Endodermal cell (in vitro differentiated cells): Measurements from ENCODE around the gene QPRT. TPM values are rescaled to one million over a fixed set of nuclear protein-coding genes. Genes with fewer than 3 reads are reported as not detected.

Experiments used
- DNase-seq: peaks from one replicate; pipeline ENCODE4 v3.0.0-alpha.2; 2017
- H3K27ac ChIP-seq: 2 replicates; pipeline ENCODE4 v1.5.1; 2013; ENCODE audit warnings: mild to moderate bottlenecking, low read depth, low read length, moderate library complexity
- H3K27me3 ChIP-seq: 2 replicates; pipeline ENCODE4 v1.6.1; 2013; ENCODE audit warnings: mild to moderate bottlenecking, low read length, moderate library complexity; ENCODE audit not compliant: insufficient read depth, control insufficient read depth, poor library complexity, severe bottlenecking
- H3K36me3 ChIP-seq: 2 replicates; pipeline ENCODE4 v1.7.0; 2013; ENCODE audit warnings: mild to moderate bottlenecking, low read length, moderate library complexity; ENCODE audit not compliant: control insufficient read depth, insufficient read depth
- H3K4me1 ChIP-seq: one replicate; pipeline ENCODE4 v1.7.0; 2013; ENCODE audit warnings: low read length; ENCODE audit not compliant: control insufficient read depth, insufficient read depth
- H3K4me3 ChIP-seq: 2 replicates; pipeline ENCODE4 v1.5.1; 2013; ENCODE audit warnings: mild to moderate bottlenecking, low read length, moderate library complexity
- H3K9ac ChIP-seq: 2 replicates; pipeline ENCODE4 v1.6.1; 2013; ENCODE audit warnings: mild to moderate bottlenecking, low read length, moderate library complexity; ENCODE audit not compliant: poor library complexity, severe bottlenecking; ENCODE audit errors: extremely low read depth
- H3K9me3 ChIP-seq: 2 replicates; pipeline ENCODE4 v1.6.1; 2013; ENCODE audit warnings: mild to moderate bottlenecking, low read length, moderate library complexity; ENCODE audit not compliant: control insufficient read depth
- H3K27ac Mint-ChIP-seq: 2 replicates; pipeline ENCODE4 v1.8.0; 2020; ENCODE audit warnings: mixed read lengths
- H3K27me3 Mint-ChIP-seq: 2 replicates; pipeline ENCODE4 v1.8.0; 2021; ENCODE audit warnings: mild to moderate bottlenecking, mixed read lengths; ENCODE audit not compliant: insufficient read depth
- H3K36me3 Mint-ChIP-seq: 2 replicates; pipeline ENCODE4 v1.8.0; 2020; ENCODE audit warnings: low read depth, mixed read lengths
- H3K4me1 Mint-ChIP-seq: 2 replicates; pipeline ENCODE4 v1.8.0; 2020; ENCODE audit warnings: mixed read lengths
- H3K4me3 Mint-ChIP-seq: 2 replicates; pipeline ENCODE4 v1.8.0; 2020; ENCODE audit warnings: mild to moderate bottlenecking, moderate library complexity, mixed read lengths
- H3K9me3 Mint-ChIP-seq: 2 replicates; pipeline ENCODE4 v1.8.0; 2020; ENCODE audit warnings: mild to moderate bottlenecking, mixed read lengths
- WGBS, 2 experiments: methylation state at CpG; one replicate each; pipeline versions ENCODE4 v1.1.5 to v1.1.7; 2013; ENCODE audit warnings: missing lambda C conversion rate in 2 of 2, mixed read lengths in 1 of 2; ENCODE audit not compliant: insufficient coverage in 1 of 2, insufficient read length in 1 of 2; 5-methylcytosine and 5-hydroxymethylcytosine counted together
- total RNA-seq, 2 donors: library from RNA; stranded (reverse); fragmentation: NEBNext Ultra II Directional in 1 of 2; extraction: Animal tissue kit (Norgen Biotek cat#: 25700) in 1 of 2; gene quantifications; 2 replicates in 1 of 2; 3 replicates in 1 of 2; pipeline ENCODE4 v1.2.1, GENCODE V29; 2021
- TF ChIP-seq, protein P1 (sequence below): fragments of 200-600 bp; sonication (generic); conservative IDR thresholded peaks from 2 replicates; pipeline ENCODE4 v1.5.0; 2021; ENCODE audit warnings: antibody characterized with exemption, mild to moderate bottlenecking

Gene QPRT
- total RNA-seq, 2 donors from 2014 or later = 92.3 to 109 TPM

DNA sequence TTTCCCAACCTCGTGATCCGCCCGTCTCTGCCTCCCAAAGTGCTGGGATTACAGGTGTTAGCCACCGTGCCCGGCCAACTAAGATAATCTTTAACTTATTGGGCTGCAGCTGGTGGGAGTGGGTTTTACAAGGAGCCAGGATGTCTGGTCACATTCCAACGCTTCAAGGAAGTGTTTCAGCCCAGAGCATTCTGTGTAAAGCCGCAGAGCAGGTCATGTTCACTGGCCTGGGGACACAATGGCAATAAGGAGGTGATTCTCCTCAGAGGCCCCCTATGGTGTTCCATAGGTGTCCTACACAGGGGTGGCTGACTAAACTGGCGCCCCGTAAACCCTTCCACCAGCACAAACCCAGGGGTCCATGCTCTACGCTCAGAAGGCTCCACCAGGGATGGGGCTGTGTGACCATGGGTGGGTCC lies 1.2 kb downstream of the QPRT start:
- Histone ChIP-seq H3K4me3 (peak overlapping the region; percentile 86), H3K9me3 (no peaks in the 10 kb centered on the region), H3K36me3 (peaks cover 21% of the 10 kb centered on the region), H3K4me1 (no peaks in the 10 kb centered on the region), H3K27me3 (no peaks in the 10 kb centered on the region), H3K27ac (peak overlapping the region; percentile 96), H3K9ac (no peak overlapping the region)
- Mint-ChIP-seq H3K27me3 (no peaks in the 10 kb centered on the region), H3K4me3 (peak overlapping the region; percentile 80), H3K9me3 (no peaks in the 10 kb centered on the region), H3K27ac (peak overlapping the region; percentile 99), H3K4me1 (peaks cover 8% of the 10 kb centered on the region), H3K36me3 (peaks cover 30% of the 10 kb centered on the region)
- DNase-seq = peak; percentile 61
- WGBS, 2 experiments = 89 to 94% methylated on average over 8 to 10 of the region's 10 CpGs
- TF ChIP-seq, protein P1, sequence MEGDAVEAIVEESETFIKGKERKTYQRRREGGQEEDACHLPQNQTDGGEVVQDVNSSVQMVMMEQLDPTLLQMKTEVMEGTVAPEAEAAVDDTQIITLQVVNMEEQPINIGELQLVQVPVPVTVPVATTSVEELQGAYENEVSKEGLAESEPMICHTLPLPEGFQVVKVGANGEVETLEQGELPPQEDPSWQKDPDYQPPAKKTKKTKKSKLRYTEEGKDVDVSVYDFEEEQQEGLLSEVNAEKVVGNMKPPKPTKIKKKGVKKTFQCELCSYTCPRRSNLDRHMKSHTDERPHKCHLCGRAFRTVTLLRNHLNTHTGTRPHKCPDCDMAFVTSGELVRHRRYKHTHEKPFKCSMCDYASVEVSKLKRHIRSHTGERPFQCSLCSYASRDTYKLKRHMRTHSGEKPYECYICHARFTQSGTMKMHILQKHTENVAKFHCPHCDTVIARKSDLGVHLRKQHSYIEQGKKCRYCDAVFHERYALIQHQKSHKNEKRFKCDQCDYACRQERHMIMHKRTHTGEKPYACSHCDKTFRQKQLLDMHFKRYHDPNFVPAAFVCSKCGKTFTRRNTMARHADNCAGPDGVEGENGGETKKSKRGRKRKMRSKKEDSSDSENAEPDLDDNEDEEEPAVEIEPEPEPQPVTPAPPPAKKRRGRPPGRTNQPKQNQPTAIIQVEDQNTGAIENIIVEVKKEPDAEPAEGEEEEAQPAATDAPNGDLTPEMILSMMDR = no peak

- Mint-ChIP-seq H3K27me3 (no peaks in the 10 kb centered on the region), H3K36me3 (peaks cover 45% of the 10 kb centered on the region), H3K27ac (no peak overlapping the region), H3K4me1 (peaks cover 8% of the 10 kb centered on the region), H3K4me3 (no peak overlapping the region), H3K9me3 (no peaks in the 10 kb centered on the region)
- H3K9ac ChIP-seq = no peak overlapping the region
- peaks cover 21% of the 10 kb centered on the region for H3K36me3 ChIP-seq
- no peak overlapping the region for H3K4me3 ChIP-seq
- 96 to 100% methylated on average over 5 to 9 of the region's 9 CpGs for WGBS, 2 experiments
- H3K27ac ChIP-seq = no peak overlapping the region
- H3K27me3 ChIP-seq = no peaks in the 10 kb centered on the region
- no peak for DNase-seq
- H3K4me1 ChIP-seq = no peaks in the 10 kb centered on the region
- H3K9me3 ChIP-seq = no peaks in the 10 kb centered on the region
- TF ChIP-seq, protein P1 = no peak
These were observed 4.6 kb downstream of the QPRT start for GRCh38 chr16:29683543-29684090.

- no peaks in the 10 kb centered on the region for H3K27me3 Mint-ChIP-seq
- H3K9ac ChIP-seq = no peak overlapping the region
- peaks cover under 1% of the 10 kb centered on the region for H3K9me3 ChIP-seq
- TF ChIP-seq, protein P1 = no peak
- H3K27me3 ChIP-seq = no peaks in the 10 kb centered on the region
- H3K9me3 Mint-ChIP-seq = peaks cover 1% of the 10 kb centered on the region
- no peak overlapping the region for H3K4me3 Mint-ChIP-seq
- no peak overlapping the region for H3K4me3 ChIP-seq
- WGBS, 2 experiments = 88 to 92% methylated on average over 9 to 10 of the region's 10 CpGs
- no peaks in the 10 kb centered on the region for H3K4me1 ChIP-seq
- DNase-seq = no peak
- peak overlapping the region; percentile 55 for H3K27ac Mint-ChIP-seq
- H3K36me3 Mint-ChIP-seq = peaks cover 47% of the 10 kb centered on the region
- H3K4me1 Mint-ChIP-seq = peaks cover 5% of the 10 kb centered on the region
- no peak overlapping the region for H3K27ac ChIP-seq
- peaks cover 21% of the 10 kb centered on the region for H3K36me3 ChIP-seq
These were observed 5.7 kb downstream of the QPRT start for GRCh38 chr16:29684679-29685078.
